Activated naive CD4-positive, alpha-beta T cell treated with Interleukin-2 at 50 U/mL for 16 hours (primary cell): Measurements from ENCODE around the gene TBCEL.
"Not testable (repeated sequence)": the region's sequence is repeated elsewhere in the genome, so short reads cannot be mapped to it uniquely, and the experiment has no call there.

Experiments used
- DNase-seq: peaks from one replicate; pipeline ENCODE4 v3.0.0-alpha.2; 2020

The TBCEL gene

DNA sequence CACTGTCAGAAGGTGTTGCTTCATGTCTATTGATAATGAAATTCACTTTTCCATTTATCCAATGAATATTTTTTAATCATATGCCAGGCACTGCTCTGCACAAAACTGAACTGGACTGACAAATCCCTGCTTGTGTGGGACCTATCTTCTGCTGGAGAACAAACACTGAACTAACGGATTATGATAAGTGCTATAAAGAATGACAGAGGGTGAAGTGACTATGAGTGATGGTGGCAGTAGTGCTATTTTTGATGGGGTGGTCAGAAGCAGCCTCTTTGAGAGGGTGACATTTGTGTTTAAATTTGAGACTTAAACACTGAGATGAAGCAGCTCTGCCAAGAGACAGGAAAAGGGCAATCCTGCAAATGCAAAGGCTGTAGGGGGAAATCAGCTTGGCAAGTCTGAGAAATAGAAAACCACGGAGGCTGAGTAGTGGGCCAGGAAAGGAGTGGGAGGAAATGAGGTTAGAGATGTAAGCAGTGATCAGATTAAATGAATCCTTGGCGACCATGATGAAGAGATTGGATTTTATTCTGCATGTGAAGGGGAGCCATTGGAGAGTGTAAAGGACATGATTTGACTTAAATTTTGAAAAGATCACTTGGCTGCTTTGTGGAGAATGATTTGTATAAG, 6.0 kb downstream of the TBCEL start:
- DNase-seq = no peak

DNA sequence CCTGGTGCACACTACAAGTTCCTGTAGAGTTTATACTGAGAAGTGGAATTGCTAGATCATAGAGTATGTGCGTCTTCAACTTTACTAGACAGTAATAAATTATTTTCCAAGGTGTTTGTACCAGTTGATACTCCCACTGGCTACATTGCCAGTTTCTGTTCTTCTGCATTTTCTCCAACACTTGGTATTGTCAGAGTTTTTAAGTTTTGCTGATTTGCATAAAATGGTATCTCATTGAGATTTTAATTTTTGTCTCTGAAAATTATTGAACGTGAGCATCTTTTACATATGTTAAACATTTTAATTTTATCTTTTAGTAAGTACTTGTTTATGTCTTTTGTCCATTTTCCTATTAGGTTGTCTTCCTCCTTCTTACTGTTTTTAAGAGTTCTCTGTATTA, 7.3 kb downstream of the TBCEL start:
- no peak for DNase-seq

DNA sequence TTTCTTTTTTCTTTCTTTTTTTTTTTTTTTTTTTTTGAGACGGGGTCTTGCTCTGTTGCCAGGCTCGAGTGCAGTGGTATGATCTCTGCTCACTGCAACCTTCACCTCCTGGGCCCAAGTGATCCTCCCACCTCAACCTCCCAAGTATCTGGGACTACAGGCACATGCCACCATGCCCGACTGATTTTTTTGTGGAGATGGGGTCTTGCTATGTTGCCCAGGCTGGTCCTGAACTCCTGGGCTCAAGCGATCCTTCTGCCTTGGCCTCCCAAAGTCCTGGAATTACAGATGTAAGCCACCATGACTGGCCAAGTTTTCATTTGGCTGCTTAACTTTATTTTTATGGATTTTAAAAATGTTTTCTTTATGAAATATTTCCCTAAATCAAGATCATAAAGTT, 7.7 kb downstream of the TBCEL start:
- not testable (repeated sequence) for DNase-seq

DNA sequence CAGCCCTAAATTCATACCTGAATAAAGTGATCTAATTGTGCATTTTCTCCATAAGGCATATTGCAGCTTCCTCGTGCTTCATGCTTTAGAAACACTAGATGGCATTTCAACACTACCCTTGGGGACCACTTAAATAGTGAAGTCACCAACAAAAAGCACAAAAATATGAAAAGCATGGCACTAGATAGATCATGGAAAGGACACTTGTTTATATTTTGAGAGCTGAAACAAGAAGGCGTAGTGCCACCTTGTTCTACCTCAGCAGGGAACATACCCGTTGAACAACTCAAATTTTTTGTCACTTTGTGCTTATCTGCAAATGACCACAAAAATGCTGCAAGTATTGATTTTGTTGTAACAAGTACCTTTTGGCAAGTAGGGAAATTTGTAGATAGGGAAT, 8.6 kb downstream of the TBCEL start:
- DNase-seq = no peak

DNA sequence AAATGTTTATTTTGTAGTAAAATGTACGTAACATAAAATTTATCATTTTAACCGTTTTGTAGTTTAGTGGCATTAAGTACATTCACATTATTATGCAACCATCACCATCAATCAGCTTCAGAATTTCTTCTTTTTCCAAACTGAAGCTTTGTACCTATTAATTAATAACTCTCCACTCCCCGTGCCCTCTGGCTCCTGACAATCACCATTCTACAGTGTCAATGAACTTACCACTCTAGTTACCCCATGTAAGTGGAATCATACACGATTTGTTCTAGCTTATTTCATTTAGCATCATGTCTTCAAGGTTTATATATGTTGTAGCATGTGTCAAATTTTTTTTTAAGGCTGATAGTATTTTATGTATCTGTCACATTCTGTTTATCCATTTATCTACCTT, 9.7 kb downstream of the TBCEL start:
- no peak for DNase-seq

DNA sequence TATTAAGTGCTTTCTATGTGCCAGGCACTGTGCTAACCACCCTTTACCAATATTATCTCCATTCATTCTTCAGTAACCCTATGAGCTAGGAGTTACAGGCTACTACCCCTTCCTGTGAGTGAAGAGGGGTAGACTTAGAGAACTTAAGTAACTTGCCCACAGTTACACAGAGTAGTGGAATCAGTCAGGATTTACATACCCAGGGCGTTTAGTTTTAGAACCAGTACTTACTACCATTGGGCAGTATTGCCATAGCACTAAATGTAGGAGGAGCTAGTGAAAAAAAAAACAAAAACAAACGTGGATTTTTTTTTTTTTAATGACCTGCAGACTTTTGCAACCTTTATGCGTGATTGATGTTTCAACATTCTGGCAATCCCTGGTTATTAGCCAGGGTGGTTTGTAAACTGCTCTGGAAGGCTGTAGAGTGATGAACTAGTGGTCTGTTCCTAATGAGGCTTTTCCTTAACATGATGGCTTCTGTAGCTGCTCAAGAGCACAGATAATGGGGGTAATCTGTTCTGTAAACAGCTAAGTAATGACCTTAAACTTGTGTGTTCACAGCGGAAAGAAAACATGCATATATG, 11.4 kb downstream of the TBCEL start:
- DNase-seq = no peak

DNA sequence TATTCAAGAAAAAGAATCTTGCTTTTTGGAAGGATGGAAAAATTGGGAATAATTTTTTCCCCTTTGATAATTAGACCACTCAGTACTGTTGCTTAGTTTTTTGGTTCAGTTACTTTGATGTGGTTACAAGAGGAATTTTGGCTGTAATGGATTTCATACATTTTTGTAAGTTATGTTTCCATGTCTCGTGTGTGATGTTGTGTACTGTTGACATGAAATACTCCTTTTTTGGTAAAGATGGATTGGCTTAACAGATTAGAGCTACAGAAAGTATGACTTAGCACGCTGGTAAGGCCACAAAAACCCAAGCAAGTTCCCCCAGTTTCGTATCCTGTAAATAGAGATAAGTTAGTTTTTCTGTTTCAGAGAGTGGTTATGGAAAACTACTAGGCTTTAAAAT, 11.9 kb downstream of the TBCEL start:
- no peak for DNase-seq

DNA sequence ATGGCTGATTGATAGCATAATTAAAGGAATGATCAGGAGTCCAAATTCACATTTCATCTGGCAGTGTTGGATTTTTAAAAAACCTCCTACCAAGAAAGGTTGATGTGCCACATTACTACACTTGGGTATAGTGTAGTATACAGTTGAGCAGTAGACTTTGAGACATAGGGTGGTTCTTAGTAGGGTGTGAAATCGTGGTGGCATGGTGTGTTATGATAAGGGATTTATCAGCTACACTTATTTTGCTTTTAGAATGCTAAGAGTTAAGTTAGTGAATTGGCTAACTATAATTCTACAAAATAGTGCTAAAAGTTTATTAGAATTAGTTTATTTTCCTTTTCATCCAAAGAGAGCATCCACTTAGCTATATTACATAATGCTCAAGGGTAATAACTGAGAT, 13.1 kb downstream of the TBCEL start:
- DNase-seq = no peak

DNA sequence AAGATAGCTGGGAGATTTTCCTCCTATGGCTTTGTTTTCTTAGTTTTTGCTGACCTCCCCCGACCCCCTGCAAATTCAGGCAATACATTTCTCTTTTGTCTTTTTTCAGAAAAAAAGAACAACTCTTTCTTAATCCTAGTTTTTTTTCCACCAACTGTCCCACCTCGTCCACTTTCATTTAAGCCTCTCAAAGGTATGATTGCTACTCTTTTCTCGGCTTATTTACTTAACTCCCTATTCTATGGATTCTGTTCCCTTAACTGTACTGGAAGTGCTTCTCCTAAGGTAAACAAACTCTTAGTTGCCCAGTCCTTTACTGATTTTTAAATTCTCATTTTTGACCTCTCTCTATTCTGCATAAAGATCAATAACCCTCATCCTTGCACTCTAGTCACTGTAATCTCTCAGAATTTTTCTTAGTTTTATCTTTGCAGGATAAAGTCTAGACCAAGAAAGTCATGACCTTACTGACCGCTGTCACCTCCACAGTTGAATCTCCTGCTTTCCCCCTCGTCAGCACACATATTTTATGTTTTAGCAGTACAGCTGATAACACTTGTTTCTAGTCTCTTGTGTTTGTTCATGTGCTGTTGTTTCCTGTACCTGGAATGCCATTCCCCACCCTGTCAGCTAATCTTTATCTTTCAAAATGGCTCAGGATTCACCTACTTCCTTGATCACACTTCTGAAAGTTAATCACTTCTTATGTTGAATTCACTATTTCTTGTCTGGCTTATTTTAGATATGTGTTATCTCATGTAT, 14.9 kb downstream of the TBCEL start:
- DNase-seq = no peak

DNA sequence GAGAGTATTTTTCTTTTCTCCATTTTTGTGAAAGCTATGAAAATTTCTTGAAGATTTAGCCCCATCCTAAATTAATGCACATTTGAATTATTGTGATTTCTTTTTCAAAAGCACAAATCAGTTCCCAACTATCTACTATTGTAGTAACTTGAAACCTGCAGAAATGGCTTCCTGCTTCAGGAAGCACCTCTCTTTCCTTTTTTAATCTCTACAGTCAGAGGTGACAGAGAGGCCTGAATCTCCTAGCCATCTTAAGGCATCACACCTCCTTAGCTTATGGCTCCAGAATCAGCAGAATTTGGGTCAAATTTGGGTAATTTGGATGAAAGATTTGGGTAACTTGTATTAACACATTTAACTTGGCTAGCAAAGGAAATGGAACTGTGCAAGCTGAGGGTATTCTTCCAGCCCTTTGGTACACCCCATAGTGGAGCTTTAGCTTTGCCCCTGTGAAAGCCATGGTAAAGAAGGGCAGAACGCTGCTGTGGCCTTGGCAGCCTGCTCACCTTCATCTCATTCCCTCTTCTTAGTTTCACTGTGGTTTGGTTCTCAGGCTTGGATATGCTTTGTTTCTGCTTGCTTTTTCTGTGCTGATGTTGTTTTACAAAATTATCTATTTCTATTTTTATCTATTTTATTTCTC, 16.2 kb downstream of the TBCEL start:
- DNase-seq = no peak

DNA sequence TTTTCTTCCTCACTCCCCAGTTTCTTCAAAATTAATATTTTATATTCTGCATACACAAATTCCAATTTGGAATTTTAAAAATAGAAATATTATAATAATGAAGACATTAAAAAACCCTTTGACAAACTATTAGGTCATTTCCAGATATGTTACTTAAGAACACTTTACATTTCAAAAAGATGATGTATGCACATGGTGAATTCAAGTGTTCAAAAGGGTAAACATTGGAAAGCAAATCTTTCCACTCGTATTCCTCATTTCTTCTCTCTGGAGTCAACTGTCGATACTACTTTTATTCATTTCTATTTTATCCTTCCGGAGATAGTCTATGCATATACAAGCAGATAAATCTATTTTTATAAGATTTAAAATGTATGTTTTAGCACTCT, 16.7 kb downstream of the TBCEL start:
- DNase-seq = no peak

DNA sequence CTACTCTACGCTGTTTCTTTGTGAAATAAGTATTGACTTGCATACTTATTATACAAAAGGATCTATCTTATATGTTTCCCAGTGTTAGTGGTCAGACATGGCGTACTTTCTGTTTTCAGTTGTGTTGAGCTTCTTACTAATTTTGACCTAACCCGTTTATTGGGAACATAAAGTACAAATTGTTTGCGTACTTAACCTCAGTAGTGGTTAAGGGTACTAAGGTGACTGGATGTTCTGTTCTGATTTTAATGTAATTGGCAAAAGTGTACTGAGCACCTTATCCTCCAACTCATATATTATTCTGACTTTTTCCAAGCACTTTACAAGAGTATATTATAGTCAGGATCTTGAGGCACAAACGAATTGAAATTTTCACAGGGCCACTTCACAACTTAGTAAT, 17.2 kb downstream of the TBCEL start:
- DNase-seq = no peak

DNA sequence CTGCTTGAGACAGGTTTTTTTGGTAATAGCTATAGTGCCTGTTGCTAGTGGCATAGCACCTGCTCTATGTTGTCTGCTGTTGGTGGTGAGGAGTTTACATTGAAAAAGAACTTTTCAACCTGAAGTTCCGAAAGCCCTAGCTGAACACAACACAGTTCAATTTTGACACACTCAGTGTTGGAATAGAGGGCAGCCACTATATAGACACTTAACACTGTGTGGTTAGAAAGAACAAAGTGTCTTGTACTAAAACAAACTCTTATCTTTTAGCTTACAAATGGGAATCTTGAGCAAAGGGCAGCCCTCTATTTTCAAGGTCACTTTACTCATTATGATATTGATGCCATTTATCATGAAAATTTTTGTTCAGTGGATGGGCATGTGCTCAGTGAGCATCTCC, 18.4 kb downstream of the TBCEL start:
- DNase-seq = no peak

DNA sequence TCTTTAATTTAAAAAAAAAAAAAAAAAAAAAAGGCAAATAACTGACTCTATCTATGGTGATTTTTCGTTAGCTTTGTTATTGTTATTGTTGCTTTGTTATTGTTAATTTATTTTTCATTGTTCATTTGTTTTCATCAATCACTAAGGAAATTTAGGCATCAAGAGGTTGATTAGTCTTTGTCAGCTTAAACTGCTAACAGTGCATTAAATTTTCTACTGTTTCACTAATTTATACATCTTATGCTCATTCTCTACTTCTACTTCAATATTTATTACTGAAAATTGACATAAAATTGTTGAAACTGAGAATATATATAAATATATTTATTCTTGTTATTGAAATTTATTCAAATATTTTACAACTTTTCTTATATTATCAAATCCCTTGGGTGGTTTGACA, 24.0 kb downstream of the TBCEL start:
- no peak for DNase-seq

DNA sequence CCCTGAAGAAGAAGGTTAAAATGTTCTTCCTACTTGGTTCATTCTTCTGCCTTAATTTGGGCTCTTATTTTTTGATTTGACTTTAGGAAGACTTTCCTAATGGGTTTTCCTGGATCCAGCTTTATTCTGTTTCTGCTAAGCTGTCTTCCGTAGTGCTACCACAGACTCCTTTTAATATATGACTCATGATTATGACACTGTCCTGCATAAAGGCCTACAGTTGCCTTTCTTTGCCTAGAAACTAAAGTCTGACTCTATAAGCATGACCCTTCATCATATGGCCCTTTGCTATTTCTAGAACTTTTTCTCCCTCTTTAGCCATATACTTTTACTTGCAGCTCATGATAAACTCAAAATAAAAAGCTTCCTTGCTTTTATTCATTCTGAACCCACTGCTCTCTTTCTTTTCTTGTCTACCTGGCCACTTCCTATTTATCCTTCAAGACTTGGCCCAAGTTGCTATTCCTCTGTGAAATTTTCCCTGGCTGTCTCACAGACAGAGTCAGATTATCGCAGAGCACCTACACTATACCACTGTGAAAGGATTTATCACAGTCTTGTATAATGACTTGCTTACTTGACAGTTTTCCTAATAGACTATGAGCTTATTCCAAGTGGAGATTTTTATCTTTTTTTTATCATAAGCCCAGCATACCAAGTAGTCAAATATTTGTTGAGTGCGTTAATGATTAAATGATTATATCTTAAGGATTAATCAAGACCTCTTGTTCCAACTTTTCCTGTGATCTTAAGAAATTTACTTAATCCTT, 24.7 kb downstream of the TBCEL start:
- DNase-seq = no peak

DNA sequence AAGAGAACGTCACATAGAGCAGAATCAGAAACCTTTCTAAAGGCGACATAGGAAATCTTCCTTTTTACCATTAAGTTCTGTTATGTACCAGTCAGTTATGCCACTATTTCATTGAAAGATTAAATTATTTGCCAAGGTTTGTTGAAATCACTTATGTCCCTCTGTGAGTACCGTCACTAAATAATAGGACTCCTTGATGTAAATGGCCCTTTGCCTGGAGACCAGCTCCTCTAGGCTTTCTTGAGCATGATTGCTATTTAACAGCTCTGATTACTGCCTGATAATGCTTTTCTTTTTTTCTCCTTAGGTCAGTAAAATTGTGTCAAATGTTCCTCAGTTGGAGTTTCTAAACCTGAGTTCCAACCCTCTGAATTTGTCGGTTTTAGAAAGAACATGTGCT, 29.3 kb downstream of the TBCEL start:
- DNase-seq = no peak

DNA sequence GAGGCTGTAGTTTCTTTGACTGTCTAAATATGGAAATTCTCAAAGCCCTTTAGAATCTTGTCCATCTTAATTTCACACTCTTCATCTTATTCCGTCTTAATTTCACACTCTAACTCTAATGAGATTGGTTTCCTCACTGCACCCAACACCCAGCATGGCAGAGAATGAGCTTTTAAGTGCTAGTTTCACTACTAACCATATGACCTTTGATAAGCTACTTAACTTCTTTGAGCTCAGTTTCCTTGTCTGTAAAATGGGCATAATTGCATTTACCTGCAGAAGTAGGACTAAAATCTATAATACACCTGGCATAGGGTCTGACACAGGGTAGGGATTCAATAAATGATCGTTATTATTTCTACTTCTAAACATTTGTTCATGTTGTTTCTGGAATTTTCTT, 30.4 kb downstream of the TBCEL start:
- no peak for DNase-seq

DNA sequence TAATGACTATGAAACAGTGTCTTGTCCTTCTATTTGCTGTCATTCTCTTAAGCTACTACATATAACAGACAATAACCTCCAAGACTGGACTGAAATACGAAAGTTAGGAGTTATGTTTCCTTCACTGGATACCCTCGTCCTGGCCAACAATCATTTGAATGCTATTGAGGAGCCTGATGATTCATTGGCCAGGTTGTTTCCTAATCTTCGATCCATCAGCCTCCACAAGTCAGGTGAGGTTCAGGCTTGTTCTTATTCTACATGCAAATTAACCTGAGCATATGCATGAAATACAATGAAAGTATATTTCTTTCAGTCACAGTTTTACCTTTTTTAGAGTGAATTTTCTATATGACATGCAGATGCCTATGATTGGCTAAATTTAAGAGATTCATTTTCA, 31.2 kb downstream of the TBCEL start:
- no peak for DNase-seq

DNA sequence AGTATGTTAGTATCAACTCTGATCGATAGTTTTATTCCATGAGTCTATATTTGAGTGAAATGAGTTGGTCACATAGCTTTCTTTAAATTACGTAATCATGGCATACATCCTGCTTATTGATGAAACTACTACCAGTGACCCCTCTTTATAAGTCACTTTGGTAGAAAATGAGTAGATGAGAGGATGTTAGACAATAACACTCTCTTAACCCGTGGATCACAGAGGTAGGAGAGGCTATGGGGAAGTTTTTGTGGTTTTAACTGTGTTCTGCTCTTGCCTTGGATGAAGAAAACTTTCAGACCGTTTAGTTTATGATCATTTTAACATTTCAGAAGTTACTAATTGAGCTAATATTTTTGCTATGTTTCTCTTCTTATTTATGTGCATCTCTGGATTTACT, 34.0 kb downstream of the TBCEL start:
- DNase-seq = no peak

DNA sequence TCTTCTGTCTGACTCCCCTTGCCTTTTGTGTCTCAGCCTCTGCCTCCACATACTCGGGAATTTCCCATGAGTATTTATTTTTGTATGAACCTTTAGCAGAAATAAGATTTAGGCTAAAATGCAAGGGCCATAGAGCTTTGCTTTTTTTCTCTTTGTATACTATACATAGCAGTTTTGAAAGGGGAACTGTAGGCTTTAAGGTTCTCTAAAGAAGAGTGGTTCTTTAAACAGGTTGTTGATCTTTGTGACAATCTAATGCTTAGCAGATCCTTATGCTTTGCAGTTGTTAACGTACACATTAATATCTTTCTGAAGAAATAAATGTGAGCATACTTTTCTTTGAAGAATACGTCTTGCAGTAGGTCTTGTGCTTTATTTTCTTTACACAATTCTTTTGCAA, 35.0 kb downstream of the TBCEL start:
- DNase-seq = no peak

DNA sequence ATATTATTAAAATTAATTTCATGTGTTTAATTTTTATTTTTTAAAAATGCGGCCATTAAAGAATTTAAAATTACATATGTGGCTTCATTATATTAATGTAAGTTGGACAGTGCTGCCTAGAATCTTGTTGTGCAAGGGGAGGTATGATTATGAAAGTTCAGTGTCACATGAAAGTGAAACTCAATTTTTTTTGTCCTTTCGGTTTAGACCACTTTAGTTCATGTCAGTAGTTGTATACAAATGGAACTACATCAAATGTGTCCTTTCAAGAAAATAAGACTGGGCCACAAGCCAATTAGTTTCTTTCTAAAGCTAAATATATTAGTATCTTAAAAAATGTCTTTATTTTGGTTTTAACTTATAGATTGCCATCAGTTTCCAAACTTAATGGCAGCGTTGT, 35.7 kb downstream of the TBCEL start:
- DNase-seq = no peak

DNA sequence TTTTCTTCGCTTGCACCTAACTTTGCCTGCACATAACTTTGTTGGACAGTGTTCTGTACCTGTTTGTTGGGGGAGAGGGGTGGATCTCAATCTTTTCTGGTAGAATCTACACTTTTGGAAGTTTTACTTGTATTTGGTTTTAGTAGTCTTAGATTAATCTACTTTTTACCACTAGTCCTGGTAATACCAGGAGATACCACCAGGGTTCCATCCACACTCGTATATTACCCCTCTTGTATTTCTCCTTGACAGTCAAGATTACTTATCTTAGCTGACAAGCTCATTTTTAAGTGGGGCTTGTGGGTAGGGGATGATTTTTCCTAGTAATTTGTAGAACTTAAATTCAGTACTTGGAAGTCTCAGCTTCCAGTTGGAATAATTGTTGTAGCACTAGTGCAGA, 39.8 kb downstream of the TBCEL start:
- no peak for DNase-seq

DNA sequence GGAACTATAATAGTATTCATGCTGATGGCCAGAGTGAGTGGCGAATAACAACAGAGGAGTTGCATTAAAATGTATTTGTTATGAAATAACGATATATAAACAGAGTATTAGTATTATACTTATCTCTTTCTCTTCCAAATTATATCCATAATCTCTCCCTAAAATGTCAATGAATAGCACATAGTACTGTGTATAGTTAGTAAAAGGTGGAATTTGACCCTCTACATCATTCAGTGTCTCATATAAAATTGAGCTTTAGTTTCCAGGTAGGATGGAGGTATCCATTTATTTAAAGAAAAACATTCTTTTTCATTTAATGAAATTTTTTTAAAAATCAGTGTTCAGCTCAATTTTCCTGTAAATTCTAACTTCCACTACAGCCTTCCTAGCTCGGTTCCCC, 42.7 kb downstream of the TBCEL start:
- no peak for DNase-seq
